ENCODE measurements around the gene NTF4.
"Not testable (repeated sequence)": the region's sequence is repeated elsewhere in the genome, so short reads cannot be mapped to it uniquely, and the experiment has no call there.

NTF4 gene

GRCh38 chr19:49038557-49039276 lies 25.9 kb downstream of the NTF4 start:
- TF ChIP-seq TCF12 (IDR thresholded peaks at IDR 0.05; ENCODE audit: low read depth) (peak; percentile 22; the same call in 1 of the 2 replicates), EP300 (IDR thresholded peaks at IDR 0.05; ENCODE audit: borderline replicate concordance) (peak; percentile 53; the same call in 1 of the 2 replicates), TEAD4 (IDR thresholded peaks at IDR 0.05) (0 out of 2 replicates have a peak, but pooled peaks have one; percentile 31), ZBTB7A (IDR thresholded peaks at IDR 0.05; ENCODE audit: low read depth) (peak; percentile 50; the same call in 1 of the 2 replicates)

GRCh38 chr19:49036815-49037214 lies 27.8 kb downstream of the NTF4 start, which contains the start of gene CGB1:
Gene CGB1 (minus strand): TSS chr19:49036895. CDS start chr19:49036711, 184 bp downstream.
- peak; percentile 42 for TF ChIP-seq RAD21 (IDR thresholded peaks at IDR 0.05; ENCODE audit: low read depth)

GRCh38 chr19:49031642-49032301 lies 32.8 kb downstream of the NTF4 start, which contains the start of gene CGB2:
Gene CGB2 (plus strand): TSS chr19:49031890. CDS start chr19:49032096, 206 bp downstream.
- TF ChIP-seq RAD21 (IDR thresholded peaks at IDR 0.05; ENCODE audit: low read depth): peak; percentile 33
- TF ChIP-seq TEAD4 (IDR thresholded peaks at IDR 0.05): peak; percentile 65
- TF ChIP-seq MAX (IDR thresholded peaks at IDR 0.05): peak; percentile 65
- TF ChIP-seq CREB1 (IDR thresholded peaks at IDR 0.05; ENCODE audit: low read depth): peak; percentile 44; the same call in 1 of the 2 replicates

GRCh38 chr19:49024233-49024632 lies 40.4 kb downstream of the NTF4 start, which contains the start of gene CGB3:
Gene CGB3 (minus strand): TSS chr19:49024333. CDS start chr19:49023971, 362 bp downstream.
- TF ChIP-seq MAX (IDR thresholded peaks at IDR 0.05); ZBTB7A (IDR thresholded peaks at IDR 0.05; ENCODE audit: low read depth); USF1 (IDR thresholded peaks at IDR 0.05): not testable (repeated sequence)

- TF ChIP-seq EGR1 (IDR thresholded peaks at IDR 0.05): no peak
- TF ChIP-seq TAF1 (IDR thresholded peaks at IDR 0.05; ENCODE audit: low read depth): no peak
- no peak for TF ChIP-seq ZBTB7A (IDR thresholded peaks at IDR 0.05; ENCODE audit: low read depth)
- TF ChIP-seq YY1 (IDR thresholded peaks at IDR 0.05; ENCODE audit: low read depth): no peak
- TF ChIP-seq TEAD4 (IDR thresholded peaks at IDR 0.05): no peak
- TF ChIP-seq FOXM1 (IDR thresholded peaks at IDR 0.05; ENCODE audit: borderline replicate concordance, low read depth): no peak
- no peak for TF ChIP-seq CEBPB (IDR thresholded peaks at IDR 0.05)
- TF ChIP-seq REST (IDR thresholded peaks at IDR 0.05; ENCODE audit: low read depth): no peak
- TF ChIP-seq USF1 (IDR thresholded peaks at IDR 0.05): no peak
- TF ChIP-seq NFIC (IDR thresholded peaks at IDR 0.05): no peak
- TF ChIP-seq MAX (IDR thresholded peaks at IDR 0.05): no peak
- TF ChIP-seq CREB1 (IDR thresholded peaks at IDR 0.05; ENCODE audit: low read depth): no peak
These were observed 42.5 kb downstream of the NTF4 start for GRCh38 chr19:49022116-49022515.

GRCh38 chr19:49020931-49021895 lies 43.4 kb downstream of the NTF4 start:
- TF ChIP-seq USF1 (IDR thresholded peaks at IDR 0.05) (peak; percentile 58; the same call in 1 of the 2 replicates), EP300 (IDR thresholded peaks at IDR 0.05; ENCODE audit: borderline replicate concordance) (no peak), MAX (IDR thresholded peaks at IDR 0.05) (peak; percentile 91)

All from Ishikawa (cell line).